T-helper 17 cell (primary cell): ENCODE data around the gene ABI3. TPM values are rescaled to one million over a fixed set of nuclear protein-coding genes. Genes with fewer than 3 reads are reported as not detected.

Source experiments
- ATAC-seq: fragments of 150-1000 bp; cut with Tn5 transposase; 2 replicates; pipeline ENCODE4 v1.10.0; 2021; ENCODE audit warnings: mild to moderate bottlenecking, moderate library complexity
- DNase-seq, 3 donors: peaks; one replicate each; pipeline versions ENCODE4 v3.0.0 to v3.0.0-alpha.2; 2020 to 2021
- H3K9me3 ChIP-seq: one replicate; pipeline ENCODE4 v1.7.0; 2013; ENCODE audit warnings: low read length, mild to moderate bottlenecking; ENCODE audit not compliant: control insufficient read depth, poor library complexity, severe bottlenecking
- H3K27ac Mint-ChIP-seq: one replicate; pipeline ENCODE4 v1.8.0; 2022; ENCODE audit warnings: mild to moderate bottlenecking, moderate library complexity, mixed read lengths
- H3K27me3 Mint-ChIP-seq: one replicate; pipeline ENCODE4 v1.8.0; 2022; ENCODE audit warnings: mixed read lengths
- H3K36me3 Mint-ChIP-seq: one replicate; pipeline ENCODE4 v1.8.0; 2022; ENCODE audit warnings: low read depth, mixed read lengths
- H3K4me1 Mint-ChIP-seq: one replicate; pipeline ENCODE4 v1.8.0; 2022; ENCODE audit warnings: mild to moderate bottlenecking, mixed read lengths
- H3K4me3 Mint-ChIP-seq: one replicate; pipeline ENCODE4 v1.8.0; 2022; ENCODE audit warnings: mild to moderate bottlenecking, moderate library complexity, mixed read lengths
- total RNA-seq, 4 donors: library from RNA in 2 of 4; stranded (reverse) in 2 of 4; gene quantifications; one replicate each; pipeline ENCODE4 v1.2.3 and lab custom pipeline; 2022 to 2026

ABI3 gene
- total RNA-seq, 2 donors from 2014 or later: 6.5 to 10.5 TPM

DNA sequence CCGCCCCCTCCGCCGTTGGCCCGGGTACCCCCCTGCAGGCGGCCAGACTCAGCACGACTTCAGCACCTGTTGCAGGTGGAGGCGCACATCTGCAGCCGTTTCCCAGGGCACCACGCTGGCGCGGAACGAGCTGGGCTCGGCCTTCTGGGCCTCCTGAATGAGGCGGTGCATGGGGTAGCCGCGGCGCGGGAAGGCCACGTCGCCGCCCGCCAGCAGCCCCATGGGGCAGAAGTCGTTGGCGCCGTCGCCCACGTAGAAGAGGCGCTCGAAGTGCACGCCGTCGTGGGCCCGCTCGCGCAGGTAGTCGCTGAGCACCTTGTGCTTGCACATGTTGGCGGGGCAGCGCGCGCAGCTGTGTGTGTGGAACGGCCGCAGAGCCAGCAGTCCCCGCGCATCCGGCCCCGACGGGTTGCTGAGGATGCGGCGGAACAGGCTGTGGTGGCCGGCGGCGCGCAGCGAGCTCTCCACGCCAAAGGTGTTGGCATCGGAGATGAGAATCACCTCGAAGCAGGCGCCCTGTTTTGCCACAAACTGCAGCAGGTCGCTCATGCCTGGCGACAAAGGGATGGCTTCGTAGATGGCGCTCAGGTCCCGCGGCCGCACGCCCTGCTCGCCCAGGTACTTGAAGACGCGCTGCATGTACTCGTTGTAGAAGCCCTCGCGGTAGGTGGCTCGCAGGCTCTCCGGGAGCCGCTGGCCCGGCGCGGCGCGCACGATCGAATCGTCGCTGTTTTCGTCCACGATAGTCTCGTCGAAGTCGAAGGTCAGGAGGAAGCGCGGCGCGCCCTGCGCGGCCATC, 13.9 kb downstream of the ABI3 start:
- peak in 2 of 3 donors; percentile 29 to 40 for DNase-seq
- H3K36me3 Mint-ChIP-seq: no peaks in the 10 kb centered on the region
- H3K4me1 Mint-ChIP-seq: peaks cover 28% of the 10 kb centered on the region
- peak overlapping the region; percentile 60 for H3K27ac Mint-ChIP-seq
- H3K9me3 ChIP-seq: no peaks in the 10 kb centered on the region
- ATAC-seq: peak; percentile 63
- peak overlapping the region; percentile 89 for H3K4me3 Mint-ChIP-seq
- no peaks in the 10 kb centered on the region for H3K27me3 Mint-ChIP-seq

DNA sequence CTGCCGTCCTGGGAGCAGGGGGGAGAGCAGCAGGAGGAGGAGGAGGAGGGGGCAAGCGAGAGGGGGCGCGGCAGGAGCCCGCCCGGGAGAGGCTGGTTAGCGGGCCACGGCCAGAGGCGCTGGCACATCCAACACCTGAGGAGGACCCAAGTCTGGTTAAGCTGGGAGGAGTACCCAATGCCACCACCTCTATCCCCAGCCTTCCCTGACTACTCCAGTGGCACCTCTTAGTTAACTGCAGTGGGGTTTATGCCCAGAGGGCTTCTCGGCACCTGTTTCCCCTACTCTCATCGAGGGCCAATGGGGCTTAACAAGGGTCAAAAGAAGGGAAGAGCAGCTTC, 14.5 kb downstream of the ABI3 start:
- H3K9me3 ChIP-seq: no peaks in the 10 kb centered on the region
- peak overlapping the region; percentile 60 for H3K27ac Mint-ChIP-seq
- H3K4me3 Mint-ChIP-seq: peak overlapping the region; percentile 89
- H3K4me1 Mint-ChIP-seq: peaks cover 28% of the 10 kb centered on the region
- H3K27me3 Mint-ChIP-seq: no peaks in the 10 kb centered on the region
- DNase-seq (no peak), ATAC-seq (no peak)
- no peaks in the 10 kb centered on the region for H3K36me3 Mint-ChIP-seq

DNA sequence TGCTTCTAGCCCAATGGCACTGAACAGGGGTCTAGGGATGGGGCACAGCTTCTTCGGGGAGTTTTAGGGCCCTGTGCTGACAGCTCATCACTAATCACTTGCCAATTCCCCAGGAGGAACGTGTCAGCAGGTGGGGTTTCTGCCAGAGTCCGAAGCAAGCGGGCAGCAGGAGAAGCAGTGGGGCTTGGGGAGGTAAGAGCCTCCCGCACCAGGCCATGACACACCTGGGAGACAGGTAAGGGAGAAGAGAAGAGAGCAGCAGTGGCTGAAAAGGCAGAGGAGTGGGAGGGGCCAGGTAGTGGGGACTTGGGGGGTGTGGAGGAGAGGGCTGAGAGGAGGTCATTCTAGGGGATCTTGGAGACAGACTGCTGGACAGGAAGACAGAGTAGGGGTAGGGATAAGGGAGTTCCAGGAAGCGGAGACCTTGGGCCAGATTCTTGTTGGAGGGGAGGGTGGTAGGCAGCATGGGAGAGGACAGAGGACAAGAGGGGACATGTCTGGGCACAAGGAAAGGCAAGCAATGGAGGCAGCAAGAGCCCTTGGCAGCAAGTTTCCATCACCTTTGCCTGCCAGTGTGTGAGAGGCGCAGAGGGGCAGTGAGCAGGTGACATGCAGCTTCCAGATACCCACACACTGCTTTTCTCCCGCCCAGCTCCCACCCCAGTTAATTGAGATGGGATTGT, 15.2 kb downstream of the ABI3 start:
- H3K4me1 Mint-ChIP-seq: peaks cover 26% of the 10 kb centered on the region
- DNase-seq (no peak), ATAC-seq (no peak)
- peak overlapping the region; percentile 59 for H3K4me3 Mint-ChIP-seq
- H3K9me3 ChIP-seq: no peaks in the 10 kb centered on the region
- H3K27ac Mint-ChIP-seq: no peak overlapping the region
- no peaks in the 10 kb centered on the region for H3K36me3 Mint-ChIP-seq
- no peaks in the 10 kb centered on the region for H3K27me3 Mint-ChIP-seq

DNA sequence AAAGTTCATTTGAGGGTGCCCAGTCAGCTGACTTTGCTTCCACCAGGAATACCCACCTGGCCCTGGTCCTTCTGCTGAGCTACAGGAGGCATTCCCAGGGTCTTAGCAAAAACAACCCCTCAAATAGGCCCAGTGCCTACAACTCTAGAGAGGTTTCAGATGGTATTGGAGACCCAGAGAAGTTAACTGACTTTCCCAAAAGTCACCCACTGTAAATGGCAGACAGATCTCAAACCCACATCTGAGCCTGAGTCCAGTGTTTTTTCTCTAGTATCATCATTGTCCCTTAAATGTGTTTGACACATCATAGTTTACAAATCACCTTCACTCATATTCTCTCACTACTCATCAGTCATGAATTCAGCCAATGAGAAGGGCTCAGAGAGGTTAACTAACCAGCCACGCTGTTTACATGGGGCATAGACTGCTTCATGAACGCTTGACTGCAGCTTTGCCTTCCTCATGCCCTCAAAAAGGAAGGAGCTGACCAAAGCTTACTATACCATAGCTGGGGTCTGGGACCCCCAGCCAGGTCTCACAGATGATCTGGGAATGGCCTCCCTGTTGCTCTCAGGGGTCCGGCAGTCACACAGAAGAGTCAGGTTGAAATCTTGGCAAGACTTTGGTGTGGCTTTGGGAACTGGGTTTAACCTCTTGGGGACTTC, 16.4 kb downstream of the ABI3 start:
- no peak for DNase-seq
- no peak overlapping the region for H3K27ac Mint-ChIP-seq

DNA sequence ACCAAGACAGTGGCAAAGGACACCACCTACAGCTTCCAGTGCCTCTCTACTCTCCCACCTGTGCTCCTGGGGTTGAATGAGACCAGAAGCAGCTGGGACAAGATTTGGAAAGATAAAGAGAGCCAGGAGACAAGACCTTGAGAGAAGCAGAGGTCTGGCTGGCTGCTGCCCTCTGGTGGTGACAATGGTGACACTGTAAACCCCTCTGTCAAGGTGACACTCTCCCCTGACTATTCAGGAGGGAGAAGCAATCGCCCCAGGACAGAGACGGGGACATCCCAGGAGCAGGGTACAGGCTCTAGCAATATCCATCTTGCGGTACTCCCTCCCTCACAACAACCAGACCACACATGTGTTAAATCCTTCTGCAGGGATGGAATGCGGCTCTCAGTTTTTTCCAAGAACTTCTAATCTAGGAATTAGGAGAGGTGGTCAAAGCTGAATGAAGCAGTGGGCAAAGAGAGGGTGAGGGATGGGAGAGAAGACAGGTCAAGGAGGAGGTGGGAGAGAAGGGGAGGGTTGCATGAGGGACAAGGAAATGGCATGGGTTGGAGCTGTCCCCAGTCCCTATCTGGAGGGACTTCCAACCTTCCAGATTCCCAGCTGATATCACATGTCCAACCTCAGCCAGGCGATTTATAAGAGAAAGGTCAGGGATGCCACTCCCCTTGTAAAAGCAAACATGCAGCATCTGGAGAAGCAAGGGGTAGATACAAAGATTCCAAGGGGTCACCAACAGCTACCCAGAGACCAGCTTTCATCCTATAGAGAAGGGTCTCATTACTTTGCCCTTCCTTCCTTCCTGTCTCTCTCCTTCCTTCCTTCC, 17.1 kb downstream of the ABI3 start:
- peaks cover 26% of the 10 kb centered on the region for H3K4me1 Mint-ChIP-seq
- ATAC-seq: peak; percentile 38
- no peak overlapping the region for H3K27ac Mint-ChIP-seq

More for the DNA sequence above, 16.4 kb downstream of the ABI3 start:
- Mint-ChIP-seq H3K27me3 (no peaks in the 10 kb centered on the region), H3K4me3 (no peak overlapping the region), H3K36me3 (no peaks in the 10 kb centered on the region), H3K4me1 (peaks cover 28% of the 10 kb centered on the region)
- H3K9me3 ChIP-seq: no peaks in the 10 kb centered on the region
- no peak for ATAC-seq

DNA sequence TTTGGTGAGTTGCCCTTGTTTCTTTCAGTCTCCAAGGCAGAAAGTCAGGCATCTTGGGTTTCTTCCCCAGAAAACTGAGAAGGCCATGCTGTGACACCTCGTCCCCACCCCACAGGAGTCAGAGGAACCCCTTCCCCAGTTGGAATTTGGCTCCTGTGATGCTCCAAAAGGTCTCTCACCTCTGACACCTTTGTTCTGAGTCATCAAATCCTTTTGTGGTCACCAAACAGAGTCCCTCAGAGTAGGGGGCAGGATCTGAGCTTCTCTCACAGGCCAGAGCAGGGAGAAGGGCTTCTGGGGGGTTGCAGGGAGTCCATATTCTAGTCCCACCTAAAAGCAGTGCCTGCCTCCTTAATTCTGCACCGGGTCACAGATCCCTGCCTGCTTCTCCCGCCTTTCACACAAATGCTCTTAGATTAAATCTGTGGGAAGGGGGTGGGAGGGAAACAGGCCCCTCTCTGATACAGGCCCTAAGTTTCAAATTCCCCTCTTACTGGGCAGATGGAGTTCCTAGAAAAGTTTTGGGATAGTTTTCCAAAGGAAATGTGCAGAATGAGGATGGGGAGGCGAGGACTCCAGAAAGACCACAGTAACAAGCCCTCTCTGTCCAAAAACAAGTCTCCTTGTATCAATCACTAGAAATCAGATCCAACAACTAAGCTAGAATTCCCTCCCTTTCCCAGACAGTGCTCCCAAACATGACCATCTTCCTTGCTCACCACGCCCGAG, 18.7 kb downstream of the ABI3 start:
- Mint-ChIP-seq H3K4me3 (peak overlapping the region; percentile 88), H3K36me3 (no peaks in the 10 kb centered on the region), H3K27ac (no peak overlapping the region), H3K27me3 (no peaks in the 10 kb centered on the region), H3K4me1 (peaks cover 17% of the 10 kb centered on the region)
- ATAC-seq (no peak), DNase-seq (no peak)
- H3K9me3 ChIP-seq: no peaks in the 10 kb centered on the region

More for the DNA sequence above, 17.1 kb downstream of the ABI3 start:
- Mint-ChIP-seq H3K27me3 (no peaks in the 10 kb centered on the region), H3K36me3 (no peaks in the 10 kb centered on the region), H3K4me3 (no peak overlapping the region)
- DNase-seq: peak; percentile 54 to 69 (median 56)
- H3K9me3 ChIP-seq: no peaks in the 10 kb centered on the region

DNA sequence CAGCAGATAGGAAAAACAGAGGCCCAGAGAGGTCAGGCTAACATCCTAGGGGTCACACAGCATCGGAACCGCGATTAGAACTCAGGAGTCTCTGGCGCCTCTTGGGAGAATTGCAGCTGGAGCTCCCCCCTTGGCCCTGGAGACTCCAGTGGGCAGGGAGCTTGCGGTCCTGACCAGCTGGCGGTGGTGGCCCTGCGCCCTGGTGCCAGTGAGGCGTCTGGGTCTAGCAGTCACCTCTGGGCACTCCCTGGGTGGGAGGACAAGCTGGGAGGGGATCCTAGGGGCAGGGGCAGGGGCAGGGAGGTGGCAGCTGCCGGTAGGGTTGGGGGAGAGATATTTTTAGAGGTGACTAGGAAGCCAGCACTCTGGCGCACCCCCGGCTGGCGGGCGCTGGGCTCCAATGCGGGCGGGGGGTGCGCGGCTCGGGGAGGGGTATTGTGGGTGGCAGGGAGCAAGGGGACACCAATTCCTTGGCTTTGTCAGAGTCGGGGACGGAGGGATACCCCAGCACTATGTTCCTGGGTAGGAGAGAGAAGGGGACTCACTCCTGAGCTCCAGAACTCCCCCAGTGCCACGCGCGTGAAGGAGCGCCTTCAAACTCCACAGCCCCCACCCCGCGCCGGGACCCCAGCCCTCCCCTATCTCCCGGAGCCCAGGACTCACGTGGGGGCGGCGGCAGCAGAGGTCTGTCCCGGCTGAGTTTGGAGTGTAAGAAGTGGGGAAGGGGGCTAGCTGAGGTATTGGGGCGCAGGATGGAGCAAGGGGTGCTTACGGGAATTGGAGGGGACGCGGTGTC, 19.5 kb downstream of the ABI3 start:
- Mint-ChIP-seq H3K36me3 (no peaks in the 10 kb centered on the region), H3K4me1 (peaks cover 12% of the 10 kb centered on the region), H3K27me3 (no peaks in the 10 kb centered on the region), H3K27ac (no peak overlapping the region), H3K4me3 (peak overlapping the region; percentile 88)
- no peaks in the 10 kb centered on the region for H3K9me3 ChIP-seq
- DNase-seq (no peak), ATAC-seq (peak; percentile 1)

DNA sequence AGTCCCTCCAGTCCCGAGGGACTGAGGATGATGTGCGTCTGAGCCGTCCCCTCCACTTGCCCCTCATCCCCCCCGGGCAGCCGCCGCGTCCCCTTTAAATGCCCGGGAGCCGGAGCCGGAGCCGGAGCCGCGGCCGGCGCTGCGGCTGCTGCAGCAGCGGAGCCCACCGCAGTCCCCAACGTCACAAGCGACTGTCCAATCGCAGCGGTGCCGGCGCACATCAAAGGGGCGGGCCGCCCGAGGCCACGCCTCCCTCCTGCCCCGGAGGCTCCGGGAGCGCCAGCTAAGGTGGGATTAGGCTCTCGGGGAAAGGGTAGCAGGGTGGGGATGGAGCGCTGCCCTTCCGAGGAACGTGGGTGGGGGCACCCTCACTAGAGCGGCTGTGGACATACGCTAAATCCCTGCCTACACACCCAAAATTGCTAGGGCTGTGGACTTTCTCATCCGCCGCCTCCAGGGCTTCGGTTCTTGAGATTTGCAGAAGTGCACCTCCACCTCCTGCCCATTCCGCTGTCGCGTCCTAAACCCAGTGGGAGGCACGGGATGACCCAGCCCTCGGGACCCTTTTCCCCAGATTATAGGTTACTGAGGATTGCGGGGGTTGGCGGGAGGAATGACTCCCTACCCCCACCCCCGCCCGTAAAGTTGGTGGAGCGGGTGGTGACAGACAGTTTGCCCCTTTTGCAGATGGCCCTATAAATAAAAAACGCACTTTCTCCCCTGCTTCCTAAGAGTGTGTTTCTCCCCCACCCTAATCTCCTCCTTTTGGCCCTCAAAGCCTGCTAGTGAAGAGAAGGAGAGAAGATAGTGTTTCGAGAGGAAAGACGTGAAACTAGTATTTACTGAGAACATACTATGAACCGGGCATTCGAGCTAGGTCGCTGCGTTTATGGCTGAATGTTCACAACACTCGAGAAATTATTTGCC, 20.4 kb downstream of the ABI3 start, which contains the start of gene PHOSPHO1:
PHOSPHO1 (minus strand) TSS at position 152 of the 927 bp plus-strand sequence. CDS start 4,096 bp downstream, outside the sequence.
- Mint-ChIP-seq H3K27ac (no peak within 1 kb of the TSS), H3K36me3 (no peaks in the 10 kb centered on the region), H3K4me1 (peaks cover 8% of the 10 kb centered on the region), H3K4me3 (peak within 1 kb of the TSS; percentile 88), H3K27me3 (peaks cover 7% of the 10 kb centered on the region)
- peak; percentile 98 for ATAC-seq
- H3K9me3 ChIP-seq: no peaks in the 10 kb centered on the region
- peak; percentile 79 to 83 (median 83) for DNase-seq

DNA sequence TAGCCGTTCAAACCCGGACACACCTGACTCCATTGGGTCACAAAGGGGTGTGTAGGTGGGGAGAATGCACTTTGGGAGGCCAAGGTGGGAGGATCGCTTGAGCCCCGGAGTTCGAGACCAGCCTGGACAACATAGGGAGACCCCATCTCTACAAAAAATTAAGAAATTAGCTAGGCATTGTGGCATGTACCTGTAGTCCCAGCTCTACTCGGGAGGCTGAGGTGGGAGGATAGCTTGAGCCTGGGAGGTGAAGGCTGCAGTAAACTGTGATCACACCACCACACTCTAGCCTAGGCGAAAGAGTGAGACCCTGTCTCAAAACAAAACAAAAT, 21.0 kb downstream of the ABI3 start:
- H3K9me3 ChIP-seq: no peaks in the 10 kb centered on the region
- ATAC-seq: no peak
- H3K4me3 Mint-ChIP-seq: no peak overlapping the region
- H3K4me1 Mint-ChIP-seq: peaks cover 8% of the 10 kb centered on the region
- no peak overlapping the region for H3K27ac Mint-ChIP-seq
- no peaks in the 10 kb centered on the region for H3K36me3 Mint-ChIP-seq
- no peak for DNase-seq
- H3K27me3 Mint-ChIP-seq: peaks cover 7% of the 10 kb centered on the region

DNA sequence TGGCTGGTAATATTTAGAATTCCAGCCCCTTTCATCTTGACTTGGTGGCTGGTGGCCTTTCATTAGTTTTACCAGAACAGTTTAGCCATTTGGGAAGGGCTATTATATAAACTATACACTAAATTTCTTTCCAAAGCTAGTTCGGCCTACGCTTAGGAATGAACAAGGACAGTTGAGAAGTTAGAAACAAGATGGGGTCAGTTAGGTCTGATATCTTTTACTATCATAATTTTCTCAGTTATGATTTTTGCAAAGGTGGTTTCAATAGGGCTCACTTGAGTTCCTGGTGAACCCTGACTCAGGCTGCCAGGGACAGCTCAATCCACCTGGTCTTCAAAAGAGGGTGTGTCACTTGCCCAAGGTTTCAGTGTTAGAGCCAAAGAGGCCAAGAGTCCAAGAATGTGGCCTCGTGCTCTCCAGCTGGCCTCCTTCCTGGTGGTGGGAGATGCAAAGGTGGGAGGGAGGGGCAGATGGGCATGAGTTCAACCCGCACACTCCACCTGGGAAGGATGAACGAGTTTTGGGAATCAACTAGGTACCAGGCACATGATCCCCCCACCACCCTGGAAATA, 24.1 kb downstream of the ABI3 start:
- peaks cover 3% of the 10 kb centered on the region for H3K4me1 Mint-ChIP-seq
- H3K27me3 Mint-ChIP-seq: peaks cover 7% of the 10 kb centered on the region
- no peak overlapping the region for H3K4me3 Mint-ChIP-seq
- no peaks in the 10 kb centered on the region for H3K9me3 ChIP-seq
- H3K36me3 Mint-ChIP-seq: peaks cover 2% of the 10 kb centered on the region
- ATAC-seq (no peak), DNase-seq (no peak)
- H3K27ac Mint-ChIP-seq: no peak overlapping the region

DNA sequence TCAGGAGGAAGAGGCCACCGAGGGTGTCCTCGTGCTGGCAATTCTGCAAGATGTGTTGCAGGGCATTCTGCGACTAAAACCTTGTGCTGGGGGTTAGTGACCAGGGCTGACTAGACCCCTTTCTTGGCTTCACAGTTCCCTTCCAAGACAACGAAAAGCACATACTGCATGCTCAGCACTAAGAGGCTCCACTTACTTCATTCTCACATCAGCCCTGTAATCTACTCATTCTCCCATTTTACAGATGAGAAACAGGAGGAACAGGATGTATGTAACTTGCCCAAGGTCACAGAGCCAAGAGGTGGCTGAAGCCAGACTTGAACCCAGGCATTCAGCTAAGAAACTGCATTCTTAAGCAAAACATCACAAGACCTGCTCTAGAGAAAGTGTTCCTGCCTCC, 25.4 kb downstream of the ABI3 start:
- H3K9me3 ChIP-seq: no peaks in the 10 kb centered on the region
- no peak overlapping the region for H3K4me3 Mint-ChIP-seq
- ATAC-seq (no peak), DNase-seq (no peak)
- peaks cover 2% of the 10 kb centered on the region for H3K4me1 Mint-ChIP-seq
- peaks cover 2% of the 10 kb centered on the region for H3K36me3 Mint-ChIP-seq
- H3K27me3 Mint-ChIP-seq: peaks cover 7% of the 10 kb centered on the region
- no peak overlapping the region for H3K27ac Mint-ChIP-seq
